Measurements from ENCODE around the gene FARP2.
"Not testable (repeated sequence)": the region's sequence is repeated elsewhere in the genome, so short reads cannot be mapped to it uniquely, and the experiment has no call there.

Gene FARP2

GRCh38 chr2:241451840-241452506 is 95.9 kb downstream of the FARP2 start:
- no peak for TF ChIP-seq CTCF (IDR thresholded peaks at IDR 0.05; ENCODE audit: borderline replicate concordance, insufficient read depth, low read depth, low read length)
- no peak overlapping the region for H3K4me3 ChIP-seq (ENCODE audit: low read depth, low read length)

GRCh38 chr2:241453919-241454318 is 97.8 kb downstream of the FARP2 start:
- not testable (repeated sequence) for H3K4me3 ChIP-seq (ENCODE audit: low read depth, low read length)

GRCh38 chr2:241454837-241455485 is 98.9 kb downstream of the FARP2 start:
- no peak overlapping the region for H3K4me3 ChIP-seq (ENCODE audit: low read depth, low read length)
- no peak for TF ChIP-seq CTCF (IDR thresholded peaks at IDR 0.05; ENCODE audit: borderline replicate concordance, insufficient read depth, low read depth, low read length)

- H3K4me3 ChIP-seq (ENCODE audit: low read depth, low read length), result no peak overlapping the region
- no peak for TF ChIP-seq CTCF (IDR thresholded peaks at IDR 0.05; ENCODE audit: borderline replicate concordance, insufficient read depth, low read depth, low read length)
Observed at GRCh38 chr2:241456546-241456945, 100.5 kb downstream of the FARP2 start.

GRCh38 chr2:241458687-241459086 is 102.6 kb downstream of the FARP2 start:
- H3K4me3 ChIP-seq (ENCODE audit: low read depth, low read length), result no peak overlapping the region
- no peak for TF ChIP-seq CTCF (IDR thresholded peaks at IDR 0.05; ENCODE audit: borderline replicate concordance, insufficient read depth, low read depth, low read length)

- no peak overlapping the region for H3K4me3 ChIP-seq (ENCODE audit: low read depth, low read length)
- TF ChIP-seq CTCF (IDR thresholded peaks at IDR 0.05; ENCODE audit: borderline replicate concordance, insufficient read depth, low read depth, low read length), result no peak
Observed at GRCh38 chr2:241459520-241459919, 103.4 kb downstream of the FARP2 start.

GRCh38 chr2:241460631-241461030 is 104.5 kb downstream of the FARP2 start:
- TF ChIP-seq CTCF (IDR thresholded peaks at IDR 0.05; ENCODE audit: borderline replicate concordance, insufficient read depth, low read depth, low read length), result no peak
- H3K4me3 ChIP-seq (ENCODE audit: low read depth, low read length), result no peak overlapping the region

Measured in GM12875 (cell line).